Mucosa of stomach (tissue), 1 donor: Measurements from ENCODE around the gene R3HDM4.
A peak's percentile ranks its signal among the peaks of the same experiment; 100 is the strongest.

Experiments
- H3K27me3 ChIP-seq: one replicate; pipeline ENCODE4 v1.7.0; 2013; ENCODE audit warnings: mild to moderate bottlenecking, low read length; ENCODE audit not compliant: control insufficient read depth, insufficient read depth
- H3K36me3 ChIP-seq: one replicate; pipeline ENCODE4 v1.7.0; 2013; ENCODE audit warnings: low read length; ENCODE audit not compliant: control insufficient read depth, insufficient read depth
- H3K4me1 ChIP-seq: one replicate; pipeline ENCODE4 v1.7.0; 2013; ENCODE audit warnings: mild to moderate bottlenecking, low read length; ENCODE audit not compliant: control insufficient read depth, insufficient read depth
- H3K4me3 ChIP-seq: one replicate; pipeline ENCODE4 v1.7.0; 2013; ENCODE audit warnings: low read length
- H3K9ac ChIP-seq: one replicate; pipeline ENCODE4 v1.7.0; 2013; ENCODE audit warnings: mild to moderate bottlenecking, low read length, moderate library complexity
- H3K9me3 ChIP-seq: one replicate; pipeline ENCODE4 v1.7.0; 2013; ENCODE audit warnings: mild to moderate bottlenecking, low read length, moderate library complexity; ENCODE audit not compliant: control insufficient read depth
- donor health status: Pancreatic carcinoma.

R3HDM4 gene

GRCh38 chr19:943551-944170 is 30.6 kb upstream of the R3HDM4 start:
- H3K4me3 ChIP-seq: no peak overlapping the region
- H3K27me3 ChIP-seq: peaks cover 8% of the 10 kb centered on the region
- peaks cover 51% of the 10 kb centered on the region for H3K4me1 ChIP-seq
- no peaks in the 10 kb centered on the region for H3K36me3 ChIP-seq
- H3K9me3 ChIP-seq: no peaks in the 10 kb centered on the region
- H3K9ac ChIP-seq: no peak overlapping the region

- Histone ChIP-seq H3K9me3 (no peaks in the 10 kb centered on the region), H3K27me3 (peaks cover 8% of the 10 kb centered on the region), H3K4me1 (peaks cover 51% of the 10 kb centered on the region), H3K4me3 (no peak overlapping the region), H3K36me3 (no peaks in the 10 kb centered on the region), H3K9ac (no peak overlapping the region)
Measured at GRCh38 chr19:942133-942645, 29.2 kb upstream of the R3HDM4 start.

DNA sequence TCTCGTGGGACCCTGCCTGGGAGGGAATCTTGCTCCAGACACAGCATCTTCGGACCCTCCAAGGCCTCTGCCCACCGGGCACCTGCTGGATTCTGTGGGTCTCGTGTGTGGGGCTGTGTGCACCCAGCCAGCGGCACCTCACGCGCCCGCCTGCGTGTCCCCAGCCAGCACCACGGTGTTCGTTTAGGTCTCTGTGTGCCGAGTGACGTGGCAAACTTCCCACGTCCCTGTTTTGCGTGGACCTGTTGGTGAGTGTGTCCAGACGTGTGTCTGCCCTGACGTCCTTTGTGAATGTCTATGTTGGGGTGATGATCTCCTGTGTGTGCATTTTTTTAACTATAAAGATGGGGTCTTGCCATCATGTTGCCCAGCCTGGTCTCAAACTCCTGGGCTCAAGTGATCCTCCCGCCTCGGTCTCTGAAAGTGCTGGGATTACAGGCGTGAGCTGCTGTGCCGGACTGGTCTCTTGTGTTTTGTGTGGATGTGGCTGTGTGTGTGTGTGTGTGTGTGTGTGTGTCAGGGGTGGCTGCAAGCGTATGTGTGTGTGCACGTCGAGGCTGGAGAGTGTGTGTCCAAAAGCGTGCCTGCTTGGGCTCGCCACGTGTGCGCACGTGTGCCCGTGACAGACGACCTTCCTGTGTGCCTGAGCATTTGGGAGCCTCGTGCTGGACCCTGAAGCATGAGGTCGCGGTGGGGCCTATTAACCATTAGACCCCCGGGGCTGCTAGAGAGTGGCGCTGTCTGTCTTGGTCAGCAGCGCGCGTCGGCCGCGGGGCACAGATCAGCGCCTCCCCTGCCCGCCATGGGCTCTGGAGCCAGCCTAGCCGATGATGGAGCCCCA is 28.5 kb upstream of the R3HDM4 start:
- no peaks in the 10 kb centered on the region for H3K9me3 ChIP-seq
- peaks cover 51% of the 10 kb centered on the region for H3K4me1 ChIP-seq
- H3K9ac ChIP-seq: peak overlapping the region; percentile 45
- H3K27me3 ChIP-seq: peaks cover 8% of the 10 kb centered on the region
- peak overlapping the region; percentile 1 for H3K4me3 ChIP-seq
- H3K36me3 ChIP-seq: no peaks in the 10 kb centered on the region

- H3K9ac ChIP-seq: peak overlapping the region; percentile 45
- H3K4me1 ChIP-seq: peaks cover 51% of the 10 kb centered on the region
- H3K36me3 ChIP-seq: no peaks in the 10 kb centered on the region
- no peaks in the 10 kb centered on the region for H3K9me3 ChIP-seq
- H3K27me3 ChIP-seq: peaks cover 8% of the 10 kb centered on the region
- H3K4me3 ChIP-seq: peak overlapping the region; percentile 1
Measured at GRCh38 chr19:940591-941291, 27.7 kb upstream of the R3HDM4 start.

- no peaks in the 10 kb centered on the region for H3K9me3 ChIP-seq
- no peaks in the 10 kb centered on the region for H3K36me3 ChIP-seq
- H3K9ac ChIP-seq: peak overlapping the region; percentile 45
- H3K4me3 ChIP-seq: no peak overlapping the region
- H3K4me1 ChIP-seq: peaks cover 53% of the 10 kb centered on the region
- peaks cover 5% of the 10 kb centered on the region for H3K27me3 ChIP-seq
Measured at GRCh38 chr19:939922-940321, 26.9 kb upstream of the R3HDM4 start.

- no peaks in the 10 kb centered on the region for H3K9me3 ChIP-seq
- H3K4me3 ChIP-seq: no peak overlapping the region
- no peak overlapping the region for H3K9ac ChIP-seq
- peaks cover 4% of the 10 kb centered on the region for H3K27me3 ChIP-seq
- no peaks in the 10 kb centered on the region for H3K36me3 ChIP-seq
- H3K4me1 ChIP-seq: peaks cover 53% of the 10 kb centered on the region
Measured at GRCh38 chr19:939439-939838, 26.4 kb upstream of the R3HDM4 start.

- Histone ChIP-seq H3K9me3 (no peaks in the 10 kb centered on the region), H3K9ac (no peak overlapping the region), H3K4me1 (peaks cover 52% of the 10 kb centered on the region), H3K4me3 (no peak overlapping the region), H3K27me3 (peaks cover under 1% of the 10 kb centered on the region), H3K36me3 (no peaks in the 10 kb centered on the region)
Measured at GRCh38 chr19:938233-938923, 25.4 kb upstream of the R3HDM4 start.

GRCh38 chr19:937259-937694 is 24.3 kb upstream of the R3HDM4 start:
- peaks cover 52% of the 10 kb centered on the region for H3K4me1 ChIP-seq
- H3K27me3 ChIP-seq: no peaks in the 10 kb centered on the region
- H3K4me3 ChIP-seq: no peak overlapping the region
- no peaks in the 10 kb centered on the region for H3K36me3 ChIP-seq
- H3K9me3 ChIP-seq: no peaks in the 10 kb centered on the region
- no peak overlapping the region for H3K9ac ChIP-seq

GRCh38 chr19:936175-936546 is 23.1 kb upstream of the R3HDM4 start:
- Histone ChIP-seq H3K4me1 (peaks cover 41% of the 10 kb centered on the region), H3K36me3 (no peaks in the 10 kb centered on the region), H3K4me3 (no peak overlapping the region), H3K27me3 (no peaks in the 10 kb centered on the region), H3K9ac (no peak overlapping the region), H3K9me3 (no peaks in the 10 kb centered on the region)

GRCh38 chr19:934865-935479 is 22.0 kb upstream of the R3HDM4 start:
- Histone ChIP-seq H3K4me3 (no peak overlapping the region), H3K27me3 (no peaks in the 10 kb centered on the region), H3K9ac (peak overlapping the region; percentile 47), H3K36me3 (no peaks in the 10 kb centered on the region), H3K9me3 (no peaks in the 10 kb centered on the region), H3K4me1 (peaks cover 30% of the 10 kb centered on the region)

GRCh38 chr19:934197-934840 is 21.3 kb upstream of the R3HDM4 start:
- no peaks in the 10 kb centered on the region for H3K9me3 ChIP-seq
- no peaks in the 10 kb centered on the region for H3K36me3 ChIP-seq
- H3K27me3 ChIP-seq: no peaks in the 10 kb centered on the region
- H3K9ac ChIP-seq: peak overlapping the region; percentile 45
- H3K4me1 ChIP-seq: peaks cover 29% of the 10 kb centered on the region
- H3K4me3 ChIP-seq: no peak overlapping the region
